Glutamatergic neuron (in vitro differentiated cells): Measurements from ENCODE around the gene TADA3. TPM values are rescaled to one million over a fixed set of nuclear protein-coding genes. Genes with fewer than 3 reads are reported as not detected.

Experiments used
- DNase-seq: peaks from one replicate; pipeline ENCODE4 v3.0.0; 2022
- H3K27ac Mint-ChIP-seq: one replicate; pipeline ENCODE4 v1.8.0; 2020; ENCODE audit warnings: mild to moderate bottlenecking, mixed read lengths, inconsistent platforms; ENCODE audit not compliant: unreplicated experiment
- H3K27me3 Mint-ChIP-seq: one replicate; pipeline ENCODE4 v1.8.0; 2020; ENCODE audit warnings: mild to moderate bottlenecking, moderate library complexity, mixed read lengths, inconsistent platforms; ENCODE audit not compliant: unreplicated experiment
- H3K36me3 Mint-ChIP-seq: one replicate; pipeline ENCODE4 v1.8.0; 2020; ENCODE audit warnings: mild to moderate bottlenecking, mixed read lengths, inconsistent platforms; ENCODE audit not compliant: unreplicated experiment
- H3K4me1 Mint-ChIP-seq: one replicate; pipeline ENCODE4 v1.8.0; 2020; ENCODE audit warnings: mild to moderate bottlenecking, low read depth, mixed read lengths, inconsistent platforms; ENCODE audit not compliant: unreplicated experiment
- H3K4me3 Mint-ChIP-seq: one replicate; pipeline ENCODE4 v1.8.0; 2020; ENCODE audit warnings: mild to moderate bottlenecking, mixed read lengths, inconsistent platforms; ENCODE audit not compliant: unreplicated experiment
- H3K9me3 Mint-ChIP-seq: one replicate; pipeline ENCODE4 v1.8.0; 2020; ENCODE audit warnings: mild to moderate bottlenecking, moderate library complexity, mixed read lengths, inconsistent platforms; ENCODE audit not compliant: unreplicated experiment
- CTCF ChIP-seq: fragments of 200-600 bp; sonication (generic); IDR thresholded peaks from one replicate; pipeline ENCODE4 v1.5.0; 2021; ENCODE audit not compliant: partially characterized antibody, unreplicated experiment
- total RNA-seq: library from RNA; stranded (reverse); fragmentation: NEBNext Ultra II Directional; extraction: Animal tissue kit (Norgen Biotek cat#: 25700); gene quantifications from one replicate; pipeline ENCODE4 v1.2.1, GENCODE V29; 2021; ENCODE audit not compliant: unreplicated experiment

The TADA3 gene
- total RNA-seq, 1 donor from 2014 or later: 59.1 TPM

- Mint-ChIP-seq H3K9me3 (peaks cover 7% of the 10 kb centered on the region), H3K36me3 (peaks cover 10% of the 10 kb centered on the region), H3K4me3 (peak overlapping the region; percentile 85), H3K4me1 (peaks cover 32% of the 10 kb centered on the region), H3K27me3 (peaks cover 11% of the 10 kb centered on the region), H3K27ac (peak overlapping the region; percentile 74)
- no peak for TF ChIP-seq CTCF
- DNase-seq: no peak
Observed at GRCh38 chr3:9810433-9810770, 18.1 kb upstream of the TADA3 start.

GRCh38 chr3:9809615-9810432, 17.6 kb upstream of the TADA3 start, which contains the start of gene TTLL3:
Gene TTLL3, plus strand, starts transcription at chr3:9810262. Its CDS starts 400 bp downstream, at chr3:9810662.
- Mint-ChIP-seq H3K27me3 (peaks cover 11% of the 10 kb centered on the region), H3K27ac (peak within 1 kb of the TSS; percentile 74), H3K9me3 (peaks cover 8% of the 10 kb centered on the region), H3K4me3 (peak within 1 kb of the TSS; percentile 85), H3K4me1 (peaks cover 32% of the 10 kb centered on the region), H3K36me3 (peaks cover 10% of the 10 kb centered on the region)
- DNase-seq: peak; percentile 88
- peak; percentile 7 for TF ChIP-seq CTCF

- peaks cover 11% of the 10 kb centered on the region for H3K27me3 Mint-ChIP-seq
- peaks cover 32% of the 10 kb centered on the region for H3K4me1 Mint-ChIP-seq
- peak overlapping the region; percentile 82 for H3K4me3 Mint-ChIP-seq
- no peak for DNase-seq
- peaks cover 10% of the 10 kb centered on the region for H3K36me3 Mint-ChIP-seq
- peaks cover 8% of the 10 kb centered on the region for H3K9me3 Mint-ChIP-seq
- no peak for TF ChIP-seq CTCF
- peak overlapping the region; percentile 57 for H3K27ac Mint-ChIP-seq
Observed at GRCh38 chr3:9809239-9809614, 17.0 kb upstream of the TADA3 start.

GRCh38 chr3:9808345-9809037, 16.2 kb upstream of the TADA3 start:
- H3K27me3 Mint-ChIP-seq: peaks cover 11% of the 10 kb centered on the region
- H3K36me3 Mint-ChIP-seq: peaks cover 11% of the 10 kb centered on the region
- no peak overlapping the region for H3K4me3 Mint-ChIP-seq
- H3K27ac Mint-ChIP-seq: peak overlapping the region; percentile 57
- H3K4me1 Mint-ChIP-seq: peaks cover 32% of the 10 kb centered on the region
- peak; percentile 28 for TF ChIP-seq CTCF
- DNase-seq: peak; percentile 65
- H3K9me3 Mint-ChIP-seq: peaks cover 8% of the 10 kb centered on the region

- H3K4me3 Mint-ChIP-seq: no peak overlapping the region
- H3K4me1 Mint-ChIP-seq: peaks cover 32% of the 10 kb centered on the region
- no peak for TF ChIP-seq CTCF
- H3K36me3 Mint-ChIP-seq: peaks cover 16% of the 10 kb centered on the region
- H3K9me3 Mint-ChIP-seq: peaks cover 11% of the 10 kb centered on the region
- H3K27ac Mint-ChIP-seq: peak overlapping the region; percentile 31
- DNase-seq: no peak
- peaks cover 14% of the 10 kb centered on the region for H3K27me3 Mint-ChIP-seq
Observed at GRCh38 chr3:9807981-9808344, 15.7 kb upstream of the TADA3 start.
